HG02642 (cell line): ENCODE results near the gene ATN1.

Source experiments
- ATAC-seq: cut with Tn5 transposase; IDR thresholded peaks from one replicate; pipeline ENCODE4 v1.9.1; 2021; ENCODE audit warnings: mild to moderate bottlenecking; ENCODE audit not compliant: unreplicated experiment, poor library complexity

Gene ATN1

DNA sequence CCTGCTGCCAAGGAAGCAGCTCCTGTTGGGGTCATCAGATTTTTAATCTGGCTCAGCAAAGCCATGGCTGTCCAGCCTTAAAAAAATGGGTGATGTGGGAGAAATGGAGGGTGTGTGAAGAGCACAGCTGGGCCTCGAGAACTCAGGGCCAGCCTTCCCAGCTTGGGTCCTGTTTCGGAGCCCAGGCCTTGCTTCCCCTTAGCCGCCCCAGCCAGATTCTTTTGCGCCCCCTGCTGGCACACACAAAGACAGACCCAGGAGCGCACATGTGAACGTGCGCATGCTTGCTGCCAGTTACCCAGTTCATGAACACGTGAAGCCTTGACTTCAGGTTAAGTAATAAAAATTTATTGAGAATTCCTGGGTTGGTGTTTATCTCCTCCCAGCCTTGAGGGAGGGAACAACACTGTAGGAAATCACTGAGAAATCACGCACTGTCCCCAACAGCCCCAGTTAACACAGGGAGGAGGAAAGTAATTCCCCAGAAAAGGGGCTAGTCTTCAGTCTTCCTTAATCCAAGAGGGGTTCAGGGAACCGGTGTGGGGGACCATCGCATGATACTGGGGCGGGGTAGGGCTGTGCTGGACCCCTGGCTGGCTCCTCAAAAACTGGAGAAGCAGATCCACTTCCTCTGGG lies 37.4 kb downstream of the ATN1 start:
- peak; percentile 40 for ATAC-seq

DNA sequence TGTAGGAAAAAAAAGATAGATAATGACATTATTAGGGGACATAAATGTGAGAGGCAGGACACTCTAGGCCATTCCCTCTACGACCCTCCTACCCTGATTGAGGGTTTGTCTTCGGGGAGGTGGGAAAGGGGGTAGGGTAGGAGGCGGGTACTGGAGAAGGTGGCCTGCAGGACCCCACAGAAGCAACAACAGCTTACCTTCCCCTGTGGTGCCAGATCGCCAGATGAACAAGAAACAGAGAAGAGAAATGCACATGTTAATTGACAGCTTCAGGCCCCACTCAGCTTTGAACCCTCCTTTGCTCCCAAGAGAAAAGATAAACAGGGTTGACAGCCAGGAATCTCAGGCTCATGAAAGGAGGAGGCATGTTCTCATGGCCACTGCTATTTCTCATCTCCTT lies 38.0 kb downstream of the ATN1 start:
- no peak for ATAC-seq

DNA sequence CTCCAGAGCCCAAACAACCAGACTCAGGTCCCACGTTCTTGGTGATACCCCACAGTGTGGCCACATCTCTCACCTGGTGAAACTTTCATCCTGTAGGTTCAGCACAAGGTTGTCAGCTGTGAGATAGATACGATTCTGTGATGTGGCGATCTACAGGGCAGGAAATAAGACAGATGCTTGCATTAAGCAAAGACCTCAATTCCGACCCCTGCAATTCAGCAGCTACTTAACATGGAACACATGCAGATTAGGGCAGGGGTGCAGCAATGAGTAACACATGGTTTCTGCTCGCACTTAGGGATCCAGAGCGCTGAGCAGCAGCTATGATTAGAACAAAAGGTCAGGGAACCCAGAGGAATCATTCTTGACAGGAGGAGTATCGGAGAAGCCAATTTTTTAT lies 38.6 kb downstream of the ATN1 start:
- ATAC-seq, result no peak

DNA sequence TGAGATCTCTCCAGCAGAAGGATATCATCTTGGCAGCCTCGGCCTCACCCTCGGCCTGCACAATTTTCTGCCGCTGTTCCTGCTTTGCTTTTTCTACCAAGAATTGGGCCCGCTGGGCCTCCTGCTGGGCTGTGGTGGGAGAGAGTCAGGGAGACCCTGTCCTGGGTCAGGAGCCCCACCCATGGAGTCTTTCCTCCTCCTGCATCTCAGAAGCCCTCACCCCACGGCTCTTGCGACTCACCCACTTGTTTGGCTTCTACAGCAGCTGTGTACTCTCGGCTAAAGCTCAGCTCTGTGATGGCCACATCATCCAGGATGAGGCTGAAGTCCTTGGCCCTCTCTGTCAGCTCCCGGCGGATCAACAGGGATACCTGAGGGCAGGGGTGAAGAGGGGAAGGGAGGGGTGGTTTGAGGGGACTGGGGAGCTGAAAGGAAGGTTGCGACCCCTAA lies 39.9 kb downstream of the ATN1 start:
- no peak for ATAC-seq

DNA sequence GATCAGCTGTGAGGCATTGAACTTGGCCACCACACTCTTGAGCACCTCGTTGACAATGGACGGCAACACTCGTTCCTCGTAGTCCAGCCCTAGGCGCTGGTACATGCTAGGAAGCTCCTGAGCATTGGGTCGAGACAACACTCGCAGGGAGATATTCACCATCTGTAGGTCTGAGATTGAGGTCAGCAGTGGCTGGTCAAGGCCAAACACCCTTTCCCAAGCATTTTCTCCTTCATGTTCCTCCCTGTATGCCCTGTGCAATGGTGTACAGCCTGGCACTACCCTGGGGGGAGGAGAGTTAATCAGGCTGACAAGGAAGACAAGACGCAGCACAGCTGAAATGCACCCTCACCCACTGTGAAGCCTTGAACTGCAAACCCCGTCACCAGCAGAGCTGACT lies 40.7 kb downstream of the ATN1 start:
- no peak for ATAC-seq

DNA sequence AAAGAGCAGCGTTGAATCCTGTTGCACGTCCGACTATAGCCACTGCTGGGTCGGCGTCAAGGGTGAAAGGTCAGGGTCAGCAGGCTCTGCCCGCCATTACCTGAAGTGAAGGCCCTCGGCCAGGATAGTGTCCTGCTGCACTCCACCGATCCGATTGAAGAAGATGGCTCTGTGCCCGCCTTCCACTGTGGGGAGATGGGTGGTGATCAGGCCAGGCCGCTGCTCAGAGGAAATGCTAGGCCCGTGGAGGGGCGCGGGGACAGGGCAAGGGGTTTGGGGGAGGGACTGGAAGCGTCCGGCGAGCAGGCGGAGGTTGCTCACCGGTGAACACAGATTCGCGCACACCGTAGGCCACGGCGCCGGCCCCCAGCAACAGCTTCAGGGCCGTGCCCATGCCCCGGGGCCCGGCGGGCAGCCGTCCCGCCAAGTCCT lies 42.4 kb downstream of the ATN1 start:
- ATAC-seq, result peak; percentile 41

DNA sequence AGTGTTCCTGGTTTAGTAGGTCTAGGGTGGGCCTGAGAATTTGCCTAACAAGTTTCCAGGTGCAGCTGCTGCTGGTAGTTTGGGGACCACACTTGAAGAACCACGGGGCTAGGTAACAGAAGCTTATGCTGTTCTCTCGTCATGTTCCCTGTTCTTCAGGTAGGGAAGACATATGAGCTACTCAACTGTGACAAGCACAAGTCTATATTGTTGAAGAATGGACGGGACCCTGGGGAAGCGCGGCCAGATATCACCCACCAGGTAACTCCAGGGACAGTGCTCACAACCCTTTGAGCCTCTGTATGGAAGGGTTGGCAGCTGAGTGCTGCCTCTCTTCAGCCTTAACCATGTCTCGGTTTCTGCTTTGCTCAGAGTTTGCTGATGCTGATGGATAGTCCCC lies 46.4 kb downstream of the ATN1 start:
- ATAC-seq, result no peak

DNA sequence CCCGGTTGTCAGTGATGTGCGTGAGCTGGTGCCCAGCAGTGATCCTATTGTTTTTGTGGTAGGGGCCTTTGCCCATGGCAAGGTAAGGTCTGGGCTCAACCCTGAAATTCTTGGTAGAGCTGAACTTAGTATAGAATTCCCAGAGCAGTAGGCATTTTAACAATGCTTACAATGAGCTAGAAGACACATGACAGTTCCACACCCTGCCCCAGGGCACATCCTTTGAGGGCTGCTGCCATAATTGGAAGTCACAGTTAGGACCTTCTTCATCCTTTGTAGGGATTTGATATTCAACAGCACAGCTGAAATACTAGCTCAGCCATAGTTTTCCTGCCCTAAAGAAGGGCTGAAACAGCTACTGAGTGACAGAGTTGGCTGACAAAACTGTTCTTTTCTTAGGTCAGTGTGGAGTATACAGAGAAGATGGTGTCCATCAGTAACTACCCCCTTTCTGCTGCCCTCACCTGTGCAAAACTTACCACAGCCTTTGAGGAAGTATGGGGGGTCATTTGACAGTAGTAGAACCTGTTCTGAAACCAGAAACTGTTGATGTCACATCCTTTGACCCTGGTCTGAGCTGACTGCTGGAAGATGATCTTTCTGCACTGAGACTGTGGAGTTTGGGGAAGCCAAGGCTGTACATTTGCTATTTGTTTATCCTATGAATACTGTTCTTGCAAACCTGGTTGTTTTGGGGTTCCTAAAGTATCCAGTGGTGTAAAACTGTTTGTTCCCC lies 47.7 kb downstream of the ATN1 start:
- no peak for ATAC-seq

DNA sequence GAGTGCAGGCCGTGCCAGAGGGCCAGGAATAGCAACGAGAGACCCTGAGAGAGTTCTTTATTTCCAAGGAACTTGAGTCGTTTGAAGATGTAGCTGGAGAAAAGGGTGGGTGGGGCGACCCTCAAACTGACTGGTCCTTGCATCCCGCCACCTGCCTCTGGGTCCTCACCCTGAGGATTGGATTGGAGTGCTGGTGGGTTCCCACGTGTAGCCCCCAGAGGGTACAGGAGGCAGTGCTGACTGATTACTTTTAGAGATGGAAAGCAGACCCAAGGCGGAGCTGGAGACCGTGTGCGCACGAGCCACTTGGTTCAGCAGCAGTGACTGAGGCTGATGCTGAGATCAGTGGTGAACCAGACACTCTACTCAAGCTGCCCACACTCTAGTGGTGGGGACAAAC lies 49.9 kb downstream of the ATN1 start:
- ATAC-seq, result no peak

DNA sequence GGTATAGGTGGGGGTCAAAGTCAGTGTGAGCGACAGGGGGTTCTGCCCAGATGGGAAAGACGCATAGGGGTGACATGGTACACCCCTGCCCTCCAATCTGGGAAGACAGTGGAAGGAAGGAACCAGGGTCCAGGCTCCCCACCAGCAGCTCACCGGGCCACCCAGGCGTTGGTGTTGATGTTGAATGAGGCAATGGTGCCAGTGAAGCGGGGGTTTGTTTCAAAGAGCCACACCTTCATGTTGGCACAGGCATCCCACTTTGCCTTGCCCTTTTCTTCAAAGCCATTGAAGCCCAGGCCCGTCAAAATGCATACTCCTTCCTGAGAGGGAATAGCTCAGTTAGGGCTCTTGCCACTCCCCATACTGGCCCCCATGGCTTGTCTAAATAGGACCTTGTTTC lies 50.4 kb downstream of the ATN1 start:
- no peak for ATAC-seq

DNA sequence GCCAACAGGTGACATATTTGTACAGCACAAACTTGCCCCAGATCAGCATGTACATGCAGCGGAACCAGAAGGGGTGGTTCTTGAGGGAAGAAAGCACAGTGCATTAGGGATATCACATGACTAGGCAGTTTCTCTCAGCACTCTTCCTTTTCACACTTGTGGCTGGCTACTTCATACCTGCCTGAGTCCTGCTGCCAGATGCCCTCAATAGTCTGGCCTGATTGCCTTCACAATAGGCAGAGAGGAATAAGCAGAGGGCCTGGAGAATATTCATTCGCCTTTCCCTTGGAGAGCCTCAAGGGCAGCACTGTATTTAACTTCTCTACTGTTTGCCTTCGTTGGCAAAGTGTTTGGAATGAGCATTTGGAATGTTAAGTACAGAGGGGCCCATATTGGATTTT lies 50.9 kb downstream of the ATN1 start:
- no peak for ATAC-seq

DNA sequence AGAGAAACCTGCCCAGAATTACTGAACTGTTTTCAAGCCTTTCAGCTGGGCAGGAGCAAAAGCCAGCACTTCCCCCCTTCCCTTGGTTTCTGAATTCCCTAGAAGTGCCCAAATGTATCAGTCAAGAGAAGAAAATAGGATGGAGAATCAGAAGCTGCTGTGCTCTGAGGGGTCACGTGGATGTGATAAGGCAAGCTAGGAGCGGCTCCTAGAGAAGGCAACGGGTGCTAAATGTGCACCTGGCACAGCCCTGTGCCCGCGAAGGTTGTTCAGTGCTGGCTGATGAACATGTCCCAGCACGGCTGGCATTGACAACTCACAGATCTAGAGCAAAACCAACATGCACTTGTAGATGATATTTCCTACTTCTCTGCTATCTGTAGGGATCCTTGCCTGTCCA lies 51.3 kb downstream of the ATN1 start:
- ATAC-seq, result no peak

DNA sequence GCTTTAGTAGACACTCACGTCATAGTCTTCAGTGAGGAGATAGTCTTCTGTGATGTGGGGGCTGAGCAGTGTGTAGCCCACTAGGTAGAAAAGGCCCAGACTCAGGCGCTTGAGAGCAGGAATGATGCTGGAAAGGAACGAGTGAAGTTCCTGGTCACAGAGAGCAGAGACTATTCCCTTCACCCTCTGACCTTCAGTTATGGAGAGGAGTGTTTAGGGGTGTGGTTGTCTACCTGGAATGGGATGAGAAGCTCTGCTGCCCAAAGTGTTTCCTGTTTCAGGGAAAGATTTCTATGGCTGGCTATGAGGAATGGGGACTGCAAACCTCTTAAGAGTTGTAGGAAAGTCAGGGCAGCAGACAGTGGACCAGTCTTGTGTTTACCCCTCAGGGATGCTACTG lies 51.7 kb downstream of the ATN1 start:
- ATAC-seq, result no peak

DNA sequence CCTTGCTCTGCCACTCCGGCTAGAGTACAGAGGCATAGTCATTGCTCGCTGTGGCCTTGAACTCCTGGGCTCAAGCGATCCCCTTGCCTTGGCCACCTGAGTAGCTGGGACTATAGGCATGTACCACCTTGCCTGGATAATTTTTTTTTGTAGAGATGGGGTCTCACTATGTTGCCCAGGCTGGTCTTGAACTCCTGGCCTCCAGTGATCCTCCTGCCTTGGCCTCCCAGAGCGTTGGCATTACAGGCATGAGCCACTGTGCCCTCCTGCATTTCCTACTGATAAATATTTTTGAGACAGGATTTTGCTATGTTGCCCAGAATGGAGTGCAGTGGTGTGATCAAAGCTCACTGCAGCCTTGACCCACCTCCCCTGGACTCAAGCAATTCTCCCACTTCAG lies 52.3 kb downstream of the ATN1 start:
- no peak for ATAC-seq

DNA sequence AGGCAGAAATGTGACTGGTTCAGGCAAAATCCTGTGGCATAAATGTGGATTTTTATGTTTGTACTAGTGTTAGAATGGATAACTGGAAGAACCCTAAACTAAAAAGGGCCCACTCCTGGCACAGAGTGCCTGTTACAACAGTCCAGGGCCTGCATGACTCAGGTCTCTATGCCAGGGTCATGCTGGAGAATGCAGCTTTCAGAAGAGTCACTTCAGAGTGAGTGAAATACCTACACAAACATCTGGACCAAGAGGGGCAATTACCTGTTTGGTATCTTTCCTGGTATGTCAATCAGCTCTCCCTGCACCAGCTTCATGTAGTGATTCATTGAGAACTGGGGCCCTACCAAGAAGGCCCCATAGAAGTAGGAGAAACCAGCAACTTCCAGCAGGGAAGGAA lies 53.0 kb downstream of the ATN1 start:
- ATAC-seq, result no peak

DNA sequence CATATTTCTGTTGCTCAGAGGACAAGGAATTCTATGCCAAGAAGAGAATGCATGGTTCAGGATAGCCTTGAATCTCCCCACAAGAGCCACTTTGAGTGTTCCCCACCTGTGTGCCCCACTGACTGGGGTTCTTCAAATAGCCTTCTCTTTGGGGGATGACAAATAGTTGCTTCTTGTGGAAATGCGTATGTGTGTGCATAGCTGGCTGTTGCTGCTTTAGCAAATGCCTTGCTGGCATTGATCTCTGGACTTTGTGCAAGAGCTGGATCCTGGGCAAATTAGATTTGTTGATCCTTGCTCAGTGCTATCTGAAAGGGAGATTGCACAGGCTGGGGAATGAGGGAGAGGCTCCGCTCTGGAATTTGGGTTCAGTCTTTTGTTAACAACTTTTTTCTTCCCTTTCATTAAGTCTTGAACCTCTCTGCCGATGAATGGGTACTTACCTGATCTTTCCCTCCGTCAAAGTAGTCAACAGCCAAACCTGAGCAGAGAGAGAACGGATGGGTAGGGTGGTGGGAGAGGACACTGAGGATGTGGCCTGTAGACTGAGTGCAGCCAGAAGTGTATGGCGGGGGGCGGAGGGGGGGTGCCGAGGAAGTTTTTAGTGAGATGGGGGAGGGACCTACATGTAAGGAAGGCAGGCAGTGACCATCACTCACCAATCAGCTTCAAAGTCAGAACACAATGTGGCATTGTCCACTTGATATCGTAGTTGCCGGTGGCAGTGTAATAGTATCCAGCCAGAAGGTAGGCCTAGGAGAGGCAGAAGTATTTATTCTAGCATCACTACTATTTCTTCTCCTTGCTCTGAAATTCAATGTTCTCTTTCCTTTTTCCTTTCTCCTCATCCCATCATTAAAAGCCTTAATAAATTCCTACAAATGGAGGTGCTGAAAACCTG lies 53.6 kb downstream of the ATN1 start:
- no peak for ATAC-seq

DNA sequence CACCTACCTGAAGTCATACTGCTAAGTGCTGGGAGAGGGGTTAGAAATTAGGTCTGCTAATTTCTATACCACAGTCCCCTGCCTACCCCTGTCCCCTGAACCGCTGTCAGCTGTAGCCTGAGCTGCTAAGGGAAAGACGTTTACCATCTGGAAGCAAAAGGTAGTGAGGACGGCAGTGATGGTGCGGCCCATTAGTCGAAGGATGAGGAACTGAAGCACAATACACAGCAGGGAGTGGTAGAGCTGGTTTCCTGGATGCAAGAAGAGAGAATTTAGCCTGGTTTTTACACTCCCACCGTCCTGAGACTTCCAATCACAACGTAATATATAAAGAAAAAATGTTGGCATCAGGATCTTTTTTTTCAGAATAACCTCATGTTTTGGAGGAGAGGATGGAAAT lies 54.8 kb downstream of the ATN1 start:
- ATAC-seq, result no peak

DNA sequence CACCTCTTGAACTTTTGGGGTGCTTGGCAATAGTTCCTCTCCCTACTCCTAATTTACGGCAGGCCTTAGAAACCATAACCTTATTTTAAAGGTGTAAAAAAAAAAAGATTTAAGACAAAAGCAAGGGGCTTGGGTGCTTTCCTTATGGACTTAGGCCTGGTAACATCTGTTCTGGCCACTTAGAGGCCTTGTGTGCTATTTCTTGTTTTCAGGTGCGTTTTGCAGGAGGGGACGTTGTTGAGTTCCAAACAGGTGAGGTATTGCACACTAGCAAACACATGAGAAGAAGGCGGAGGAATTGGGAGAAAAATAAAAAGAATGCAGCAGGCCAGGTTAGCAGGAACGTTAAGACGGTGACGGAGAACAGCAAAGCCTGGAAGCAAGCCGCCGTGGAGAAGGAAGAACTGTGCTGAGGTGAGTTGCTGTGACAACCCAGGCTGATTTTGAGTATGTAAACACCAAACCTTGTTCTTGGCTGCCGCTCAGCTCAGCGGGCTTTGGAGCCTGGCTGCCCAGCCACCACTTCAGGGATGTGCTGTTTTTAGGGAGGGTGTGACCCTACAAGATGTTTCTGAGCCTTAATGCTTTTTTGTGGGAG lies 60.3 kb downstream of the ATN1 start:
- ATAC-seq, result no peak
